GM19463 (cell line): ENCODE measurements around the gene OR6K6.

Source experiments
- ATAC-seq: cut with Tn5 transposase; IDR thresholded peaks from one replicate; pipeline ENCODE4 v1.9.1; 2021; ENCODE audit warnings: mild to moderate bottlenecking, moderate library complexity; ENCODE audit not compliant: unreplicated experiment

The OR6K6 gene, protein sequence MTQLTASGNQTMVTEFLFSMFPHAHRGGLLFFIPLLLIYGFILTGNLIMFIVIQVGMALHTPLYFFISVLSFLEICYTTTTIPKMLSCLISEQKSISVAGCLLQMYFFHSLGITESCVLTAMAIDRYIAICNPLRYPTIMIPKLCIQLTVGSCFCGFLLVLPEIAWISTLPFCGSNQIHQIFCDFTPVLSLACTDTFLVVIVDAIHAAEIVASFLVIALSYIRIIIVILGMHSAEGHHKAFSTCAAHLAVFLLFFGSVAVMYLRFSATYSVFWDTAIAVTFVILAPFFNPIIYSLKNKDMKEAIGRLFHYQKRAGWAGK

DNA sequence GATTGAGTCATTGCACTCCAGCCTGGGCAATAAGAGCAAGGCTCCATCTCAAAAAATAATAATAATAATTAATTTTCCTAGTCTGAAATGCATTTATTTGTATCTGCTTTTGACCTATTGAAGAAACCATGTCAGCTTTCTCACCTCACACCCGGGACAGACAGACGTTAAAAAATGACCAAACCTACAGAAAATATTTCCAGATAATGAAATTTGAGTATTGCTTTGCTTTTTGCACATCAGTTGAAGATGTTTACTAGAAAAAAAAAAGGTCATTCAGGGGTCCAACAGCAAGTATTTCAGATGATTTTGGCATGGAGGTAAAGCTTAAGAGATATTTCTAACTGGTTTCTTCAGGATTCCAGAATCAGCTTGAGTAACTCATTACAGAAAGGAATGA, at the start of gene OR6K6:
OR6K6 (plus strand) TSS at position 301 of the 400 bp plus-strand sequence. CDS start 168 bp downstream, outside the sequence.
- no peak for ATAC-seq

DNA sequence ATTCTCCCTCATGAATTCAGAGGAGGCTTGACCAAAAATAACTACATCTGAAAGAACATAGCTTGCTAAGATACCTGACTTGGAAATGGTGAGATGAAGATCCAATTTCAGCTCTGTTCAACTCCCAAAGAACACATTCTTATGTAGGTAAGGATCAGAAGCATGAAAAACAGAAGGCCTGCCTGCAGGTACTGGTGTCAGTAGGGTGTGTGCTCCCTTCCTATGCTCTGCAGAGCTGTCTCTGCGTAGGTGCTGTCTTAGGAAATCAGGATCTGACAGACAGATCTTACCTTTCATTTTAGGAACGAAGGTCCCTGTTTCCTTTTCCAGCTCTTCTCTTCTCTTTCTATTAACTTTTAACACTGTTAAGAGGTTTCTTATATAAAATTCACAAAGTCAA, 48.4 kb upstream of the OR6K6 start:
- no peak for ATAC-seq

DNA sequence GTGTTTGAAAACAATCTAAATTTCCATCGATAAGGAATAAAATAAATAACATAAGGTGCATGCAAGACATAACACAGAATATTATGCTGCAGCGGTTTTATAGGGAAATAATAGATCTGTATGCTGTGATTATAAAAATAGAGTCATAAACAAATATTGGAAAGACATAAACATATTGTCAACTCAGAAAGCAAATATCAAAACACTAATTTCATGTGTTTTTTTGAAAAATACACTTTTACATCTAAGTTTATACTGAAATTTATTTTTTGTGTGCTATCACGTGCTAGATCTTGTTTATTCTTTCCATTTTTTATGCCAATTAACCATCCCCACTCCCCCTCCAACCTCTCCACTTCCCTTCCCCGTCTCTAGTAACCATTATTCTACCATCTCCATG, 43.4 kb upstream of the OR6K6 start:
- no peak for ATAC-seq

DNA sequence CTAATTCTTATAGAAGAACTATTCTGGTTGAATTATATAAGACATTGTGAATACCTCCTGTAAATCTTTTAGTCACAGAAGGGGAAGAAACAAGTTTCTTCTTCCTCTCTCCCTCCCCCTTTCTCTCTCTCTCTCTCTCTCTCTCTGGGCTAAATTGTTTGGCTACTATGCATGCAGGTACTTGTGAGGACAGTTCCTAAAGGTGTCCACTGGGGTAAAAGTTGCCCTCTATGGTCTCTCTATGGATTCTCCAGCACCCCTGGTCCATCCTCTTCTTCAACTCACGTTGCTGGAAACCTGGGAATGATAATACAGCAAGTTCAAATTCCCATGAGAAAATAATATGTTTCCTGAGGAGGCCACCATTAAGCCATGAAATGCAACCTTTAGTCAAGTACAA, 39.8 kb upstream of the OR6K6 start:
- ATAC-seq, result no peak

DNA sequence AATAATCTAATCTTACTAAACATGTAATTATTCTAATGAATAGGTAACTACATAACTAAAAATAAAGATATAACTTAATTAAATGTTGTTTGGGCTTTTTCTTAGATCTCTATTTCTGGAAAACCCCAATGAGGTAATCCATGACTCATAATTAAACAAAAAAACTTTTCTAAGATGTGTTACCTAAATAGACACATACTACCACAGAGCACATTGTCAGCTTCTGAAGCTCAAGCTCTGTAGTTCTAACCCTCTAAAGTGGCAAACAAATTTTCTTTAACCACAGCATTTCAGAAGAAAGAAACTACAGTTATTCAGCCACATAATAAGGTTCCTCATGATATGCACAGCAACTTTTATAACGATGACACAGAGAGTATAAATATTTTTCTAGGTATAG, 38.2 kb upstream of the OR6K6 start:
- ATAC-seq, result no peak

DNA sequence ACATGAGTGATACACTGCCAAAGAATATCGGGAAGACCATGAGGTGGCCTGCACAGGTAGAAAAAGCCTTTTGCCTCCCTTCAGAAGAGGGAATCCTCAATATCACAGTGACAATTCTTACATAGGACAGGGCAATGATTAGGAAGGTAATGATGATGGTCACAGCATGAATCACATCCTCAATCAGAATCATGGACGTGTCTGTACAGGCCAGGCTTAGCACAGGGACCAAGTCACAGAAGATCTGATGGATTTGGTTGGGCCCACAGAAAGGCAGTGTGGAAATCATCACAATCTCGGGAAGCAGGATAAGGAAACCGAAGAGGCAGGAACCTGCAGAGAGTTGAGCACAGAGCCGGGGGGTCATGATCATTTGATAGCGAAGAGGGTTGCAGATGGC, 37.2 kb upstream of the OR6K6 start:
- ATAC-seq, result no peak

DNA sequence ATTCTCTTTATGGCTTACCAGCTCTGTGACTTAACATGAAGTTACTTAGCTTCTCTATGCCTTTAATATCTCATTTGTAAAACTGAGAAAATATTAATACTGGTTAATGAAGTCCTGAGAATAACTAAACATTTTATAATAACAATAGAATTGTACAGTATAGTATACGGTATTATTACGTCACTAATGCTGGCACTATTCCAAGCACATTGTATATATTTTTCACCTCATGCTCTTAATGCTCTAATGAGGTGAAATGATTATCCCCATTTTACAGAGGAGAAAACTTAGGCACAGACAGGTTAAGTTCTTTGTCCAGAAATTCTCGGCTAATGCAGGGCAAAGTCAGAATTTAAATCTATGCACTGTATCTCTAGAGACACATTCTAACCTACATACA, 34.9 kb upstream of the OR6K6 start:
- ATAC-seq, result no peak

DNA sequence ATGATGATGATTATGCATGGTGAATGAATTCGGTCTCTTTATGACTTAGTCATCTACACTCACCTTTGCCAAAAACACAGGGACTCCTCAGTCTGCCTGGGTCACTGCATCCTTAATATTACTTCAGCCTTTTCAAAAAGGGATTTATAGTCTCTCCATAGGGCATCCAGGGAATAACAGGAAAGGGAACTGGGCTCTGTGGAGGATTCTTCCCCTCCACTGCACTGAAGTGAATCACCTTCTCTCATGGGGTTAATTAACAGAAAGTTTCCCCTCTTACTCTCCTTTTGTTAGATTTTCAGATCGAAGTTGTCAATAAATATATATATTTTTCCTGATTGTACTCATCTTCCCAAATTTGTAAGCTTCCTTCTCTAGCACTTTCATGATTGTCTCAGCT, 33.9 kb upstream of the OR6K6 start, which contains the start of gene OR6K3:
OR6K3 (minus strand) TSS at position 101 of the 400 bp plus-strand sequence. CDS start 2,605 bp downstream, outside the sequence.
- ATAC-seq, result no peak

DNA sequence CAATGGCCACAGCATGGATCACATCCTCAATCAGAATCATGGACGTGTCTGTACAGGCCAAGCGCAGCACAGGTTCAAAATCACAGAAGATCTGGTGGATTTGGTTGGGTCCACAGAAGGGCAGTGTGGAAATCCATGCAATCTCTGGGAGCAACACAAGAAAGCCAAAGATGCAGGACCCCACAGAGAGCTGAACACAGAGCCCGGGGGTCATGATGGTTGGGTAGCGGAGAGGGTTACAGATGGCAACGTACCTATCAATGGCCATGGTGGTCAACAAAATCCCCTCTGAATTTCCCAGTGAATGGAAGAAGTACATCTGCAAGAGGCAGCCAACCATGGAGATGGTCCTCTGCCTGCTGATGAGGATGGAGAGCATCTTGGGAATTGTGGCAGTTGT, 30.1 kb upstream of the OR6K6 start:
- no peak for ATAC-seq

DNA sequence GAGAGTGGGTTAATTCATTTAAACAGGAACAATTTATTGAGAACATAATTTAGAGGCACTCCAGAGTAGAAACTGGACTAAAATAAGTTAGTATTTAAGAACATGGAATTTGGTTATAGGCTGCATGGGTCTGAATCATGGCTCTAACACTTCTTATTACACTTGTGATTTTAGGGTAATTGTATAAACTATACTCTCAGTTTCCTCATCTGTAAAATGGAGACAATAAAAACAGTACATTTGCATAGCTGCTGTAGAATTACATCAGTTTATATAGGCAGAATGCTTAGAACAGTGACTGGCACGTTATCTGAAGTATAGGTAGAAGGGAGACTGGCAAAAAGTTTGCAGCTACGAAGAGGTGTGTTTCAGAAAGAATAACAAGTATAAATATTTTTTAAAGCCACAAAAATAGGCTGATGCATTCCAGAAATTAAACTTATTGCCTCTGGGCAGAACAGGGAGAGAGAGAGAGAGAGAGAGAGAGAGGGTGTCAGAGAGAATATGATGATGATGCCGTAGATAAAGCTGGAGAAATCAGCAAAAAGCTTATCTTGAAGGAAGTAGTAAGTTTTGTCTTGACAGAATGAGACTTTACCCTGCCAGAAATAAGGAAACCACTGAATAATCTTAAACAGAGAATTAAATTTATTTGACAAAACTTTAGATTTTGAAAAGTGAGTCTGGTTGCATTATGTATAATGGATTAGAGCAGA, 25.9 kb upstream of the OR6K6 start:
- no peak for ATAC-seq

DNA sequence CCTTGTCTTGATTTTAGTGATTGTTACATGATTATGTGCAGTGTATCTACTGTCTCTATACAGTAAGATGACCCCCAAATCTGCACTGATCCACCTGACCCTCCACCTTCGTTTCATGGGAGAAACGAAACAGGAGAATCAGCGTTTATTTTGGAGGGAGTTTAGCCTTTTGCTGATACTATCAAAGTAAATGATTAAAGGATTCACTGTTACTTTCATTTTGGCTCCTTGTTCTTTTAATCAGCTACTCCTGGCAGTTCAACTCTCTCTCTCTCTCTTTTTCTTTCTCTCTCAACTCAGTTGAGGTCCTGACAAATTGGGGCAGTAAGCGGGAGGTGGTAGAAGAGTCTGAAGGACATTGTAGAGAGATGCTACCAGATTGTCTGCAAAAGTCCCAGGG, 24.1 kb upstream of the OR6K6 start:
- ATAC-seq, result no peak

DNA sequence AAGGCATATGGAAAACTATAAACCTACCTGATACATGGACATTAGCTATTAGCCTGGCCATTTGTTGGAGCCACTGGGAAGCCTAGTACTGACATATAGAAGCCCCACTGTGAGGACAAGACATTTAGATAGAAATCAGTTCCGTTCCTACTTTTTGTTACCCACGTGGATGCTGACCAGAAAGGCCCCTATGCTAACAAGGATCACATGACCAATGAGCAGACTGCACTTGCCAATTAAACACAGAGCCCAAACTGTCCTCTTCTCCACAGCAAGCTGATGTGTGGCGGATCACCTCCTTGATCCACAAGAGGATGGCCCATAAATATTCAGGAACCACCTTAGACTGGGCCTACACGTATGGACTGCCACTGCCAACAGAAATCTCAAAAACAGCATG, 22.8 kb upstream of the OR6K6 start:
- ATAC-seq, result no peak

DNA sequence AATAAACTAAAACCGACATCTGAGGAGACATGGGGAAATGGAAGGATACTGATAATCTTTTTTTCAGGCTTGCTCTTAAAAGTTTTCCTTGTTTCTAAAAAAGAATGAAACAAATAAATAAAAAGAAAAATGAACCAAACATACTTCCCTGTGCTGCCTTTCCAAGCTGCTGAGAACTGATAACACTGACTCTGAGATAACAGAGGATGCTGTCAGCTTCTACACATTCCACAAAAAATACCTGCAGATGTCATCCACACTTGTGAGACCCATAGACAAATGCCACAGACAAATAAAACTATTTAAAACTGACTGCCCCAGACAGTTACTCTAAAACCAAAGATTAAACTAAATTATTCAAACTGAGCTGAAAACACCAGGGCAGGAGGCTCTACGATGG, 22.0 kb upstream of the OR6K6 start:
- ATAC-seq, result no peak

DNA sequence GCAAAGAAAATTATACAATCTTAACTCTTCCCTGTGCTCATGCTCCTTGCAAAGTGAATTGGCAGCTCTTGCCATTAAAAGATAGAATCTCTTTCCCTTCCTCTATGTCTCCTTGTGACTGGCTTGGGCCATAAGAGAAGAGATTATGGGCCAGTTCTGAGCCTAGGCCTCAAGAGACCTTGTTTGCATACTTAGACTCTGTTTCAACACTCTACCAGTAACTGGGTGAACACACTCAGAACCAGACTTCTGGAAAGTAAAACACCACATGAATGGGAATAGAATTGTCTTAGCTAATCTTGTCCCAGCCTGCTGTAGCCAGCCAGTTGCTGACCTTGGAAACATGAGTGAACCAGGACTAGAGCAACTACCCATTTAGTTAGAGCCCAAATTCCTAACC, 18.7 kb upstream of the OR6K6 start:
- no peak for ATAC-seq

DNA sequence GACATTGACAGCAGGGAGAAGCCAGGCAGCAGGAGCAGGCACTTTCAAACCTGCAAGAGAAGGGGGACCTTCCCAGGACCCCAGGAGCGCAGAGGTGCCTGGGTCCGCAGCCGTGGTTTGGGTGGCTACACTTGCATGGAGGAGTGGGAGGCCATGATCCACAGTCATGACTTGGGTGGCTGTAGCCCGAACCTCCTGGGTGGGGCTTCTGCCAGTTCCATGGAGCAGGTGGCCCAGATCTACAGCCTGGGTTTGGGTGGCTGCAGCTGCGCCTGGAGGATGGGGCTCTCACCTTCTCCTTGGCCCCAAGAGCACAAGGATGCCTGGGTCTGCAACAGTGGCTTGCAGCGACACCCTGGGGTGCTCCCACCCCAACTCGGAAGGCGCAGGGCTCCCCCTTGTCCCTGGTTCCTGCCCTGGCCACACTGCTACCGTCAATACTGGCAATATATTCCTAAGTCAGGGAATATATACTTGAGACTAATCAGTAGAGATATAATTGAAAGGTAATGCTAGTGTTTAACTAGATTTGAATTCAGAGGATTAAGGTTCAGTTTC, 2.3 kb upstream of the OR6K6 start:
- no peak for ATAC-seq

DNA sequence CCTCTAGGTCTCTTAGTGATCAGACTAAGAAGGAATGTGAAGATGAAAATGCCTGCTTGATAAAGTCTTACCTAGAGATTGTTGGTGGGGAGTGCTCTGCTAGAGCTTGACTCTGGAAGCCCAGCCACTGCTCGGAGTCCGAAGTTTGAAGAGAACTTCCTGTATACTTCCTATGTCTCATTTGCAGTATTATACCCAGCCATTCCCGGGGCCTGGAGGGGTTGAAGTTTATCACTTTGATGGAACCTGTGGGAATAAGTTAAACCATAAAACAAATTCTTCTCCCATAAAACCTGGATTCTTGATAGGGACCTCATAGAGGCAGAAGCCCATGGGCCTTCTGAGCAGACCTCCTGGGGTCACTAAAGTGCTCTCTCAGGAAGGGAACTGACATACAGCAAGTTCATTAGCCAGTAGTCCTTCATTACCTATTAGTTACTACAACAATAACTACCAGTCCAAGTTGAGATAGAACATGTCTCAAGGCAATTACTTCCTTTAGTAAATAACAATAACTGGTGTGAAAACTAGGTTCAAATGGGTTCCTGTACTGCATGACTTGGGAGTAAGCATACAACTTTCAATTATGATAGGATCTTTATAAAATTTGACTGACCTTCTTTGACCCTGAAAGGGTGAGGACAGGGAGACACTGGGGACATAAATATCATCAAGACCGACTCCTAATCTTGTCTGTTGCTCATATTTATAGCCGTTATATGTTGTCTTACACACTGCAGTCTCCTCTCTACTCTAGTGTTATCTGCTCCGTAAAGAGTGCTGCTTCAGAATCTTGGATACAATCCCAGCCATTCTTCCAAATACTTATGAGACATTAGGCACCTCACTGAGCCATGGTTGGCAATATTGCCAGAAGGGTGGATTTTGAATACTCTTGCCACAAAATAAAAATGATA, 17.7 kb downstream of the OR6K6 start, which contains the start of gene OR6N1:
OR6N1 (minus strand) TSS at position 246 of the 917 bp plus-strand sequence. CDS start 5,513 bp downstream, outside the sequence.
- no peak for ATAC-seq

DNA sequence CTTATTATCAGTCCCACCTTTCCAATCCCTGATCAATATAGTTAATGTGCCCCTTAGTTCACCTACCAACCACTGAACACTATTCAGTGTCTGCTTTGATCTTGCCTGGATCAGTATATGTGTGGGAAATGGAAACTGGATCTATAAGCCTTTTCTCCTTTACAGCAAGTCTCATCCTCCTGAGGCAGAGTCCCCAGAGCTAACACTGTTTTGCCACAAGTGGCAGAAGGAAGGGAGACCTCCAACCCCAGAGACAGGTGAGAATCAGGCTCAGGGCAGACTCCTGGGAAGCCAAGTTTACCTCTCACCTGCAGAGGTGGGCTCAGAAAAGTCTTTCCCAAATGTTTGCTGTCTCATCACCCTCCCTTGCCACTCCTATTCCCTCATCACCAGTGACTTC, 26.6 kb downstream of the OR6K6 start, which contains the start of gene OR6N2:
OR6N2 (minus strand) TSS at position 101 of the 400 bp plus-strand sequence. CDS start 3,569 bp downstream, outside the sequence.
- no peak for ATAC-seq

DNA sequence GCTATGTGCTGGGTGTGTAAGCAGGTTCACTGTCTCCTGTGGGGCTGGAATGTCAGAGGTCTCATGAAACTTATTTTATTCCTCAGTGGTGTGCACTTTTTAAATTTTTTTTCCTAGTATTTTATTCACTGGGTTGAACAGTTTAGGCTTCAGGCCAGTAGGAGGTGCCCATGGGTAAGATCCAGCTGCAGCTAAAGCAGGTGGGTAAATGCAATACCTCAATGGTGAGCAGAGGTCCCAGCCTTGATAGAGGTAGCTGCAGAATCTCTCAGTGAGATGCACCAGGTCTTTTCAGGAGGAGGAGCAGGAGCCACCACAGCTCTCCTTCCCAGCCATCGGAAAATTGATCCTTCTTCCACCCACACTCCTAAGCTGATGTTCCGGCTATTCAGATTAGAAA, 39.1 kb downstream of the OR6K6 start:
- peak; percentile 54 for ATAC-seq

DNA sequence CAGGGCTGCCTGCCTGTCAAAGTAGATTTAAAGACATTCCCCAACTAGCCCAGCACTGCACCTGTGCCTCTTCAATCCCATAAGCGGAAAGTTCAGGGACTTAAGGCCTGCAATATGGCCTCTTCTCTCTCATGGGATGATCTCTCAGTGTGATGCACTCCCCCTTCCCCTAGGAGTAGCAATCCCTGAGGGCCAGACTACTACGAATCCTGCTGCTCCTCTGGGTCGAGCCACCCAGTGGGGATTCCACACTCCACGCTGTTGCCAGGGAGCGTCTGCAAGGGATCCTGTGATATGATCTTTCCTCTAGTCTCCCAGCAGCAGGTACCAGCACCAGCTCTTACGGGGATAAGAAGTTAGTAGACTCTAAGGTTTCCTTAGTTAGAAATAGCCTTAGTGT, 39.7 kb downstream of the OR6K6 start:
- no peak for ATAC-seq

DNA sequence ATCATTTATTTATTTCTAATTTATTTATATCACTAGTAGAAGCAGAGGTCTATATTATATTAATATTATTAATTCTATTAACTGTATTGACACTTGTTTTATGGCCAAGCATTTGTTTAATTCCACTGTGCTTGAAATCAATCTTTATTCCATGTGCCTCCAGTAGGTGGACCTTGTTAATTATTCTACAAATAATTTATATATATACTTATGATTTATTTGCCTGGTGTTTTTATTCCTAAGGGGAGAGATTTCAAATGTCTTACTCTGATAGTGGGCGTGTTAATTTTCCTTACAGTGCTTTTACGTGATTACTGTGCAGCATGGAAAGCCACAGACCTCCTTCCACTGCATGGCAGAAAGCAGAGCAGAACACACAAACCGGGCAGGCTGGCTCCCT, 44.0 kb downstream of the OR6K6 start:
- ATAC-seq, result no peak

DNA sequence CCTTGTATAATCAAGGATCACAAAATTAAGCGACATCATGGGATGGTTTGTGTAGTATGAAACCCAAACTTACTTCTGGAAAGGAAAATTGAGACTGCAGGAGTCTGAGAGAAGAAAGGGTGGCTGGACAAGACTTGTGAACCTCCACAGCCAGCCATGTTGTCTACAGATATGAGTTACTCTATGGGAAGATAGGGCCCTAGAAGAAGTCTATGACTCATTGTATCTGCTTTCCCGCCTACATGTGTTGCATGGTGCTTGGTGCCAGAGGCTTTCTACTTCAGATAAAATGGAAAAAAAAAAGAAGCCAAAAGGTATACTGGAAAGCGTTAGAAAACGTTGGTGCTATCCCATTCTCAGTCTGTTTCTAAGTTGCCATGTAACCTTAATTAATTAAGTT, 45.2 kb downstream of the OR6K6 start:
- no peak for ATAC-seq
